Left lung (tissue), 10 donors: ENCODE data around the gene ISM2. TPM values are rescaled to one million over a fixed set of nuclear protein-coding genes. Genes with fewer than 3 reads are reported as not detected.

Experiments used
- ATAC-seq: fragments of 200-7000 bp; cut with Tn5 transposase; one replicate; pipeline ENCODE4 v1.9.1; 2020; ENCODE audit warnings: moderate library complexity
- DNase-seq, 4 donors: peaks; one replicate each; pipeline ENCODE4 v3.0.0-alpha.2; 2013 to 2020
- H3K27ac ChIP-seq, 2 donors: fragments of 200-600 bp; sonication (generic) in 1 of 2; one replicate each; pipeline versions ENCODE4 v1.5.0 to v1.8.0; 2020 to 2021
- H3K27me3 ChIP-seq, 2 donors: fragments of 200-600 bp; sonication (generic) in 1 of 2; one replicate each; pipeline versions ENCODE4 v1.5.0 to v1.8.0; 2020 to 2021
- H3K36me3 ChIP-seq, 2 donors: fragments of 200-600 bp; sonication (generic) in 1 of 2; one replicate each; pipeline versions ENCODE4 v1.5.0 to v1.8.0; 2020 to 2021
- H3K4me1 ChIP-seq, 2 donors: fragments of 200-600 bp; one replicate each; pipeline ENCODE4 v1.8.0; 2021
- H3K4me3 ChIP-seq, 2 donors: fragments of 200-600 bp; sonication (generic) in 1 of 2; one replicate each; pipeline versions ENCODE4 v1.5.0 to v1.8.0; 2020 to 2021; ENCODE audit warnings: mild to moderate bottlenecking in 1 of 2
- H3K9me3 ChIP-seq, 2 donors: fragments of 200-600 bp; sonication (generic) in 1 of 2; one replicate each; pipeline versions ENCODE4 v1.5.0 to v1.8.0; 2020 to 2021
- intact Hi-C, 2 donors: fragments of 100-400 bp; cut with DNase I; formaldehyde crosslinking; loops; one replicate each; pipeline versions ENCODE4 v1.11.2 to v1.14.2; 2022
- polyA plus RNA-seq, 6 donors: library from polyadenylated mRNA; unstranded; fragments of 120-200 nt; gene quantifications; one replicate each; pipeline ENCODE4 v1.2.1, GENCODE V29; 2013; ENCODE audit not compliant: insufficient read length in 6 of 6
- total RNA-seq, 2 donors: library from RNA; stranded (reverse); fragmentation: NEBNext Ultra II Directional; extraction: Animal tissue kit (Norgen Biotek cat#: 25700); gene quantifications; one replicate each; pipeline ENCODE4 v1.2.1, GENCODE V29; 2021
- TF ChIP-seq, protein P1 (sequence below), 2 donors: fragments of 200-600 bp; sonication (generic) in 1 of 2; IDR thresholded peaks; one replicate each; pipeline versions ENCODE4 v1.5.0 to v1.8.0; 2021; ENCODE audit warnings: antibody characterized with exemption in 2 of 2
- donor health status: DM: no; HTN: yes; CAD: no.
- donor health status: DM: no; HTN: no; CAD: no.

ISM2 gene
- total and polyA plus RNA-seq, 8 donors = 0.17 TPM; not detected in 7

DNA sequence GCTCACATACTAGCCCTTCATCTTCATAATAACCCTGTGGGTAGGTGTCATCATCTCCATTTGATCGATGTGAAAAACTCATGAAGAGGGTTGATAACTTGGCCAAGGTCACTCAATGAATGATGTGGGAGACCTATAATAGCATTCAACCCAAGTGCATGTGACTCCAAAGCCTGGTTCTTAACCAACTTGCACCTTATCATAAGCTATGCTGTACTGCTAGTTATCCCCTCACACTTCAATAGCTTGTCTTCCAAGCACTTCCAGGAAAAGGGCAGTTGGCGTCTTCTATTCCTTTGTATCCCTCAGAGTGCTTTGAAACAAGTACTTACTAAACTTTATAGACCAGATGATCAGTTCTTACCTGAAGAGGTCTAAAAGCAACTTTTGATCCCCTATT is 56.4 kb downstream of the ISM2 start:
- intact Hi-C loops = no loop called here
- H3K27ac ChIP-seq = no peak overlapping the region
- no peak overlapping the region for H3K4me3 ChIP-seq

DNA sequence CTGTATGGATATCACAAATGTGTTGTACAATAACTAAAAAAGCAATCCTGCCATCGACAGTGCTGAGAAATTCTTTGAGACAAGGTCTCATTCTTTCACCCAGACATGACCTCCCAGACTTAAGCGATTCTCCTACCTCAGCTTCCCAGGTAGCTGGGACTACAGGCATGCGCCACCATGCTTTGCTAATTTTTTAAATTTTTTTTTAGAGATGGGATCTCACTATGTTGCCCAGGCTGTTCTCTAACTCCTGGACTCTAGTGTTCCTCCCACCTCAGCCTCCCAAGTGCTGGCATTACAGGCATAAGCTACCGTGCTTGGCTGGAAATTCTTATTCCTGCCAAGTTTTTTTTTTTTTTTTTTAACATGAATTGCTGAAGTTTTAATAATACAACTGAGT is 58.8 kb downstream of the ISM2 start:
- ATAC-seq = no peak
- no peaks in the 10 kb centered on the region for H3K9me3 ChIP-seq
- intact Hi-C loops = no loop called here
- H3K4me1 ChIP-seq = no peaks in the 10 kb centered on the region
- no peak for DNase-seq
- H3K27ac ChIP-seq = no peak overlapping the region
- no peak overlapping the region for H3K4me3 ChIP-seq
- TF ChIP-seq, protein P1, sequence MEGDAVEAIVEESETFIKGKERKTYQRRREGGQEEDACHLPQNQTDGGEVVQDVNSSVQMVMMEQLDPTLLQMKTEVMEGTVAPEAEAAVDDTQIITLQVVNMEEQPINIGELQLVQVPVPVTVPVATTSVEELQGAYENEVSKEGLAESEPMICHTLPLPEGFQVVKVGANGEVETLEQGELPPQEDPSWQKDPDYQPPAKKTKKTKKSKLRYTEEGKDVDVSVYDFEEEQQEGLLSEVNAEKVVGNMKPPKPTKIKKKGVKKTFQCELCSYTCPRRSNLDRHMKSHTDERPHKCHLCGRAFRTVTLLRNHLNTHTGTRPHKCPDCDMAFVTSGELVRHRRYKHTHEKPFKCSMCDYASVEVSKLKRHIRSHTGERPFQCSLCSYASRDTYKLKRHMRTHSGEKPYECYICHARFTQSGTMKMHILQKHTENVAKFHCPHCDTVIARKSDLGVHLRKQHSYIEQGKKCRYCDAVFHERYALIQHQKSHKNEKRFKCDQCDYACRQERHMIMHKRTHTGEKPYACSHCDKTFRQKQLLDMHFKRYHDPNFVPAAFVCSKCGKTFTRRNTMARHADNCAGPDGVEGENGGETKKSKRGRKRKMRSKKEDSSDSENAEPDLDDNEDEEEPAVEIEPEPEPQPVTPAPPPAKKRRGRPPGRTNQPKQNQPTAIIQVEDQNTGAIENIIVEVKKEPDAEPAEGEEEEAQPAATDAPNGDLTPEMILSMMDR (IDR thresholded peaks at IDR 0.05) = no peak
- no peaks in the 10 kb centered on the region for H3K27me3 ChIP-seq
- peaks cover 5 to 94% of the 10 kb centered on the region in 2 donors for H3K36me3 ChIP-seq

More for the DNA sequence above, 56.4 kb downstream of the ISM2 start:
- Histone ChIP-seq H3K27me3 (no peaks in the 10 kb centered on the region), H3K9me3 (no peaks in the 10 kb centered on the region), H3K4me1 (no peaks in the 10 kb centered on the region), H3K36me3 (peaks cover 5 to 94% of the 10 kb centered on the region in 2 donors)
- DNase-seq (no peak), ATAC-seq (no peak)
- TF ChIP-seq, protein P1 (IDR thresholded peaks at IDR 0.05) = no peak

DNA sequence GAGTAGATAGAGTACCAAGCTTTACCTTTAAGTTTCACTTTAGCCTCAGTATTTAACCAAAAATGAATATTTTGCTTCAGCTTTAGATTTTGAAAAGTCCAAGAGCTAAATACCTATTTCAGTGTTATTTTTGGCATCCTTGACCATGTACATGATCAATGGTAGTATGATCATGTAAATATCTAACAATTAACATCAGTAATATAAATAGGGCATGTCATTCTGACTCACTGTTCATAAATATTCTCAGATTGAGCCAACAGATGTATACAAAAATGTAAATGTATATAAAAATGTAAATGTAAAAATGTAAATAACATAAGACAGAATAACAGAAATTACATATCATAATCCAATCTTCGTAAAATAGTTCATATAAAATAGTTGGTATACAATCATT is 60.0 kb downstream of the ISM2 start:
- intact Hi-C loops = no loop called here
- ATAC-seq (no peak), DNase-seq (no peak)
- Histone ChIP-seq H3K27me3 (no peaks in the 10 kb centered on the region), H3K27ac (no peak overlapping the region), H3K4me3 (no peak overlapping the region), H3K4me1 (no peaks in the 10 kb centered on the region), H3K36me3 (peaks cover 5 to 94% of the 10 kb centered on the region in 2 donors), H3K9me3 (no peaks in the 10 kb centered on the region)
- TF ChIP-seq, protein P1 (IDR thresholded peaks at IDR 0.05) = no peak

DNA sequence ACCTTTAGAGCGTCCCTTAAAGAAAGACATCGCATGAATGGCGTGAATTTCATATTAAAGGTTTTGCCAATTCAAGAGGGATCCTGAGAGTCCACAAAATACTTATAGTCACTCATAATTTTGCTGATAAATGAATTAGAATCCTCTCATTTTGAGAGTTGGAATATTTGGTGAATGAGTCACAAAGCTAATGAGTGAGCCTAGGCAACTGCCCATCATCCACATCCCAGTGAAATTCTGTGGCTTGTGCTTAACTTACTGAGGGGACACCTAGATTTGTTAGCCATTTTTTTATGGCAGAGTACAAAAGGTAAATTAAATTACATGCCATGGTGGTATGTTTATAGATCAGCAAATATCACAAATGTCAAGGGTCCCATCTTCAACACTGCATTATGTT is 62.6 kb downstream of the ISM2 start:
- Histone ChIP-seq H3K27me3 (no peaks in the 10 kb centered on the region), H3K9me3 (no peaks in the 10 kb centered on the region), H3K4me3 (no peak overlapping the region), H3K27ac (no peak overlapping the region), H3K36me3 (peaks cover 0 to 94% of the 10 kb centered on the region in 2 donors), H3K4me1 (no peaks in the 10 kb centered on the region)
- intact Hi-C loops = no loop called here
- DNase-seq = no peak
- ATAC-seq = no peak
- TF ChIP-seq, protein P1 (IDR thresholded peaks at IDR 0.05) = no peak

DNA sequence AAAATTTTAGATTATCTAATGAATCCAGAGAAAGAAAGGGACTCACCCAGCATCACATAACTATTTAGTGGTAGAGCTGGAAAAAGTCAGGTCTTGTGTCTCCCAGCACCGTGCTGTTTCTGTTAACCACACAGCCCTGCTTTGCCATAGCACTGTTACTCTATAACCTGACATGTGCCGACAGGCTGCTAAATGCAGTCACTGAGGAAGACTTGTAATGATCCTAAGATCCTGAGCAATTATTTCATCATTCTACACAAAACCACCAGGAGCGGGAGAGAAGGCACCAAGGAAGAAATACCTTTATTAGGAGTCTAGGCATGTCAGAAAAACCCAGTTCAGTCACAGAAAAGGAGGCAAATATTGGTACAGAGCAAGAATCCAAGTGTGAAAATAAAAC is 72.2 kb downstream of the ISM2 start:
- DNase-seq = no peak
- Histone ChIP-seq H3K9me3 (no peaks in the 10 kb centered on the region), H3K4me3 (no peak overlapping the region), H3K36me3 (peaks cover 6 to 100% of the 10 kb centered on the region in 2 donors), H3K4me1 (no peaks in the 10 kb centered on the region), H3K27ac (no peak overlapping the region), H3K27me3 (no peaks in the 10 kb centered on the region)
- no peak for ATAC-seq
- intact Hi-C loops = no loop called here
- TF ChIP-seq, protein P1 (IDR thresholded peaks at IDR 0.05) = no peak
